Measurements from ENCODE around the gene OR4C6. TPM values are rescaled to one million over a fixed set of nuclear protein-coding genes. Genes with fewer than 3 reads are reported as not detected.

Gene OR4C6
- total RNA-seq, 2 experiments from 2014 or later, result not detected

DNA sequence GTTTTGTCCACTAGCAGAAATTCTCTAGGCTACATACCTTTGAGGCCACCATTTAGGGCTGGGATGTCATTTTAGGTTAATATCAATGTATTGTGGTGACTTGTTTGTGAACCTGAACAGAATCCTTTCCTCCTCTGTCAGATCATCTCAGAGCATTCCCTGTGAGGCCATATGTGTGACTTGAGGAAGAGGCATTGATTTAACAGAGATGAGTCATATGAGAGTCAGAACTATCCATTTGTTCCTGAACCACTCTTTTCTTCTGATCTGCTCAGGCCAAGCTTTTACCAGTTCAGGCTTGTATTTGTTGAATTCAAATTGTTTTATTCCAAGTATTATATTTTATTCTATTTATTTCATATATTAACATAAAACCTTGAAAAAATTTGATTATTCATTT is 6.9 kb upstream of the OR4C6 start:
- H3K36me3 Mint-ChIP-seq (ENCODE audit: low read depth), result no peaks in the 10 kb centered on the region
- no peak overlapping the region for H3K27ac Mint-ChIP-seq
- no peak for ATAC-seq
- ChIA-PET POLR2A (no interaction called here), CTCF (no interaction called here)
- TF ChIP-seq, protein P1, sequence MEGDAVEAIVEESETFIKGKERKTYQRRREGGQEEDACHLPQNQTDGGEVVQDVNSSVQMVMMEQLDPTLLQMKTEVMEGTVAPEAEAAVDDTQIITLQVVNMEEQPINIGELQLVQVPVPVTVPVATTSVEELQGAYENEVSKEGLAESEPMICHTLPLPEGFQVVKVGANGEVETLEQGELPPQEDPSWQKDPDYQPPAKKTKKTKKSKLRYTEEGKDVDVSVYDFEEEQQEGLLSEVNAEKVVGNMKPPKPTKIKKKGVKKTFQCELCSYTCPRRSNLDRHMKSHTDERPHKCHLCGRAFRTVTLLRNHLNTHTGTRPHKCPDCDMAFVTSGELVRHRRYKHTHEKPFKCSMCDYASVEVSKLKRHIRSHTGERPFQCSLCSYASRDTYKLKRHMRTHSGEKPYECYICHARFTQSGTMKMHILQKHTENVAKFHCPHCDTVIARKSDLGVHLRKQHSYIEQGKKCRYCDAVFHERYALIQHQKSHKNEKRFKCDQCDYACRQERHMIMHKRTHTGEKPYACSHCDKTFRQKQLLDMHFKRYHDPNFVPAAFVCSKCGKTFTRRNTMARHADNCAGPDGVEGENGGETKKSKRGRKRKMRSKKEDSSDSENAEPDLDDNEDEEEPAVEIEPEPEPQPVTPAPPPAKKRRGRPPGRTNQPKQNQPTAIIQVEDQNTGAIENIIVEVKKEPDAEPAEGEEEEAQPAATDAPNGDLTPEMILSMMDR (IDR thresholded peaks at IDR 0.05), result no peak
- no peaks in the 10 kb centered on the region for H3K9me3 Mint-ChIP-seq
- no peak for DNase-seq
- H3K4me1 Mint-ChIP-seq (ENCODE audit: low read depth), result no peaks in the 10 kb centered on the region
- H3K4me3 Mint-ChIP-seq, result no peak overlapping the region
- intact Hi-C loops (cut with micrococcal nuclease), result no loop called here
- H3K27me3 Mint-ChIP-seq, result no peaks in the 10 kb centered on the region

DNA sequence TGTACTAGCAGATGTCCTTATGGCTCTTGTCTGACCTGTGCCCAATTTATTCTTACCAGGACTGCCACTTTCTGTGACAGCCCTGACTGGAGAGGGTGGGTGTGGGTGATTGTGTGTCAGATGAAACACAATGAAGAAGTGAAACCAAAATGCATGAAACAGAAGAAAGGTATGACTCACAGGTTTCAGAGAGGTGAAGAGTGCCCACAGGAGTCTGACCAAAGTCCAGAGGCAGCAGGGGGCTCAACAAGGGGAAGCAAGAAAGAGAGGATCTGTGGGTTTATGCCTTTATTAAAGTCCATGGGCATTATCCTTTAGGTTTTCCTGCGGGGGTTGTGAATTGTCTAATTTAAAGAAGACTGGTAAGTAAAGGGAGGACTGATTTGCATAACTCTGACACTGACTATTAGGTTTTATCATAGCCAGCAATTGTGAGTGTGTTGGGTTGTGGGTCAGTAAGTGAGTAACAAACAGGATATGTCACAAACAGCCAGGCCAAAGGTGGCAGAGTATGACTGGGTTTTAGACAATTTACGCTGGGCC is 3.9 kb upstream of the OR4C6 start:
- ChIA-PET POLR2A (no interaction called here), CTCF (no interaction called here)
- TF ChIP-seq, protein P1 (IDR thresholded peaks at IDR 0.05), result no peak
- intact Hi-C loops (cut with micrococcal nuclease), result no loop called here
- Mint-ChIP-seq H3K27me3 (no peaks in the 10 kb centered on the region), H3K27ac (no peak overlapping the region), H3K4me1 (ENCODE audit: low read depth) (no peaks in the 10 kb centered on the region), H3K36me3 (ENCODE audit: low read depth) (no peaks in the 10 kb centered on the region), H3K9me3 (no peaks in the 10 kb centered on the region), H3K4me3 (no peak overlapping the region)
- DNase-seq (no peak), ATAC-seq (no peak)

DNA sequence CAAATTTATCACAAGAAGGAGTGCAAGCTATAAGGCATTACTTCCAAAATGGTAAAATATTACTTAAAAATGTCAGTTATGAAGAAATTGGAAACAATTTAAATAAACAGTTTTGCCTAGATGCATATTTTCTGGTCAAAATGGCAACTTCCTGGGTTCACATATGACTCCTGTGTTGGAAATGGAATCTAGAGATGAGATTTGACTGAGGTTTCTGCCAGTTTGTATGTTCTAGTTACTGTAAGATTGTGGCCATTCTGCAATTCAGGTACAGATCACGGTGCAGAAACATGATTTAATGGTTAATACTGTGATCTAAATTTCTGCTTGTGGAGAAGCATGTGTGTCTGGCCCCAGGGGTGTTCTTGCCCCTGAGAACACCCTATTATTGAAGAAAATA is 3.4 kb upstream of the OR4C6 start:
- Mint-ChIP-seq H3K9me3 (no peaks in the 10 kb centered on the region), H3K4me3 (no peak overlapping the region), H3K4me1 (ENCODE audit: low read depth) (no peaks in the 10 kb centered on the region), H3K27ac (no peak overlapping the region), H3K27me3 (no peaks in the 10 kb centered on the region), H3K36me3 (ENCODE audit: low read depth) (no peaks in the 10 kb centered on the region)
- CTCF ChIA-PET, result no interaction called here
- DNase-seq (no peak), ATAC-seq (no peak)
- POLR2A ChIA-PET, result no interaction called here
- intact Hi-C loops (cut with micrococcal nuclease), result no loop called here
- TF ChIP-seq, protein P1 (IDR thresholded peaks at IDR 0.05), result no peak

DNA sequence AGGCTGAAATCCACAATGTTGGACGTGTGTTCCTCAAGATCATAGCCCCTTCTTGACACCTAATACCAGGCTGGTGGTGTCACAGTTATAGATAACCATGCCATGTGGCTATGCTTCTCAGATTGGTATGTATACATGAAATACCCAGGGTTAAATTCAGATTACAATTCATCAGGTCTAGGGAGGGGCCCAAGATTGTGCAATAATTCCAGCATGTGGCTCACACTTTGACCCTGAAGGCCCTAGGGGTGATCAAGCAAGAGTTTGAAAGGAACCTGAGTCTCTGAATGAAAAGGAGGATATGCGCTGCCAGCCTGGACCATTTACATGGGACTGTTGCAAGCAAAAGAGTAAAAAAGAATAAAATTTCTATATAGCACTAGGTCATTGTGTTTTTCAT is 7.4 kb downstream of the OR4C6 start:
- ATAC-seq (no peak), DNase-seq (no peak)
- TF ChIP-seq, protein P1 (IDR thresholded peaks at IDR 0.05), result no peak
- no peak overlapping the region for H3K27ac Mint-ChIP-seq
- H3K27me3 Mint-ChIP-seq, result no peaks in the 10 kb centered on the region
- no peaks in the 10 kb centered on the region for H3K36me3 Mint-ChIP-seq (ENCODE audit: low read depth)
- intact Hi-C loops (cut with micrococcal nuclease), result no loop called here
- H3K4me1 Mint-ChIP-seq (ENCODE audit: low read depth), result no peaks in the 10 kb centered on the region
- no peak overlapping the region for H3K4me3 Mint-ChIP-seq
- peaks cover 3% of the 10 kb centered on the region for H3K9me3 Mint-ChIP-seq
- CTCF ChIA-PET, result no interaction called here
- POLR2A ChIA-PET, result no interaction called here

DNA sequence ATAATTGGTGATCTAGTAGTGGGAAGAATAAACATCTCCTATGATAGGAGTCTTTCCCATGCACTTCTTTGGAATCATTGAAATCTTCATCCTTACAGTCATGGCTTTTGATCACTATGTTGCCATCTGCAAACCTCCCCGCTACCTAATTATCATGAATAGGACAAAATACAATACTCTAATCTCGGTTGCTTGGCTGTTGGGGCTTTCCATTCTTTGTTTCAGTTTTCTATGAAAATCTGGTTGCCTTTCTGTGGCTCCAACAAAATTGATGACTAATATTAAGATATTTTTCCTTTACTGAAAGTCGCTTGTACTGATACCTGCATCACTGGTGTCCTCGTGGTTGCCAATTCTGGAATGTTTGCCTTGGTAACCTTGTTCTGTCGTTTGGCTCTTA is 11.9 kb downstream of the OR4C6 start:
- ATAC-seq, result no peak
- Mint-ChIP-seq H3K36me3 (ENCODE audit: low read depth) (no peaks in the 10 kb centered on the region), H3K27ac (no peak overlapping the region), H3K4me1 (ENCODE audit: low read depth) (no peaks in the 10 kb centered on the region), H3K27me3 (no peaks in the 10 kb centered on the region), H3K4me3 (no peak overlapping the region), H3K9me3 (no peaks in the 10 kb centered on the region)
- ChIA-PET CTCF (no interaction called here), POLR2A (no interaction called here)
- TF ChIP-seq, protein P1 (IDR thresholded peaks at IDR 0.05), result no peak
- DNase-seq, result no peak
- intact Hi-C loops (cut with micrococcal nuclease), result no loop called here
